Measurements from ENCODE around the gene TAPT1.

DNA sequence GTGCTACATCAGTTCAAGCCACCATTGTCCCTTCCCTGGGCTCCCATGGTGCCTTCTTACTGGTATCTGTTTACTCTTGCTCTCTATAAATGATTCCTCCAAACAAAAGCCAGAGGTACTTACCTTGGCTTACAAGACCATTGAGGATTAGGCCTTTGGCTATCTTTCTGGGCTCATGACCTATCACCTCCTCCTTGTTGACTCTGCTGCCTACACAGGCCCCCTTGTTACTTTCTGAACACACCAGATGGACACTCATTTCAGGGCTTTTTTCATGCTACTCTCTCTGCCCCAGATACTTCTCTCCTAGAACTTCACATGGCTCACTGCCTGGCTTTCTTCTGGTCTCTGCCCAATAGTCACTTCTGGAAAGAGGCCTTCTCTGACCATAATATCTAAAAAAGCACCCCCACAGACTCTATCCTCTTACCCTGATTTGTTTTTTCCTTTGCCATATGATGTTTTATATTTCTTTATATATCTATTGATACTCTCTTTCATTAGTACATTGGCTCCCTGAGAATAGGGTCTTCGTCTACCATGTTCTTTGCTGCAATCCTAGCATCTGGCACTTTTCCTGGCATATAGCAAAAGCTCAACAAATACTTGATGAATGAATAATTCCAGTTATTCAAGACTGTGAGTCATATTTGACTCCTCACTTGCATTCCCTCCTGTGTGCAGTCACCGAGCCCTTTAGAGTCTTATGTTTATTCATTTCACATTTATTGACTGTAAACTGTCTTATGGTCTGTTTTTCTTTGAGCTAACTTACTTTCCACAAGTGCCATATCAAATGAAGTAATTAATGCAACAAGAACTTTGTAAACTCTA lies 27.1 kb upstream of the TAPT1 start:
- TF ChIP-seq, protein P1, sequence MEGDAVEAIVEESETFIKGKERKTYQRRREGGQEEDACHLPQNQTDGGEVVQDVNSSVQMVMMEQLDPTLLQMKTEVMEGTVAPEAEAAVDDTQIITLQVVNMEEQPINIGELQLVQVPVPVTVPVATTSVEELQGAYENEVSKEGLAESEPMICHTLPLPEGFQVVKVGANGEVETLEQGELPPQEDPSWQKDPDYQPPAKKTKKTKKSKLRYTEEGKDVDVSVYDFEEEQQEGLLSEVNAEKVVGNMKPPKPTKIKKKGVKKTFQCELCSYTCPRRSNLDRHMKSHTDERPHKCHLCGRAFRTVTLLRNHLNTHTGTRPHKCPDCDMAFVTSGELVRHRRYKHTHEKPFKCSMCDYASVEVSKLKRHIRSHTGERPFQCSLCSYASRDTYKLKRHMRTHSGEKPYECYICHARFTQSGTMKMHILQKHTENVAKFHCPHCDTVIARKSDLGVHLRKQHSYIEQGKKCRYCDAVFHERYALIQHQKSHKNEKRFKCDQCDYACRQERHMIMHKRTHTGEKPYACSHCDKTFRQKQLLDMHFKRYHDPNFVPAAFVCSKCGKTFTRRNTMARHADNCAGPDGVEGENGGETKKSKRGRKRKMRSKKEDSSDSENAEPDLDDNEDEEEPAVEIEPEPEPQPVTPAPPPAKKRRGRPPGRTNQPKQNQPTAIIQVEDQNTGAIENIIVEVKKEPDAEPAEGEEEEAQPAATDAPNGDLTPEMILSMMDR (IDR thresholded peaks at IDR 0.05) = no peak
- TF ChIP-seq SIN3A (IDR thresholded peaks at IDR 0.05; ENCODE audit: borderline replicate concordance, insufficient read depth, low read depth, low read length) = no peak
- TF ChIP-seq, protein P2, sequence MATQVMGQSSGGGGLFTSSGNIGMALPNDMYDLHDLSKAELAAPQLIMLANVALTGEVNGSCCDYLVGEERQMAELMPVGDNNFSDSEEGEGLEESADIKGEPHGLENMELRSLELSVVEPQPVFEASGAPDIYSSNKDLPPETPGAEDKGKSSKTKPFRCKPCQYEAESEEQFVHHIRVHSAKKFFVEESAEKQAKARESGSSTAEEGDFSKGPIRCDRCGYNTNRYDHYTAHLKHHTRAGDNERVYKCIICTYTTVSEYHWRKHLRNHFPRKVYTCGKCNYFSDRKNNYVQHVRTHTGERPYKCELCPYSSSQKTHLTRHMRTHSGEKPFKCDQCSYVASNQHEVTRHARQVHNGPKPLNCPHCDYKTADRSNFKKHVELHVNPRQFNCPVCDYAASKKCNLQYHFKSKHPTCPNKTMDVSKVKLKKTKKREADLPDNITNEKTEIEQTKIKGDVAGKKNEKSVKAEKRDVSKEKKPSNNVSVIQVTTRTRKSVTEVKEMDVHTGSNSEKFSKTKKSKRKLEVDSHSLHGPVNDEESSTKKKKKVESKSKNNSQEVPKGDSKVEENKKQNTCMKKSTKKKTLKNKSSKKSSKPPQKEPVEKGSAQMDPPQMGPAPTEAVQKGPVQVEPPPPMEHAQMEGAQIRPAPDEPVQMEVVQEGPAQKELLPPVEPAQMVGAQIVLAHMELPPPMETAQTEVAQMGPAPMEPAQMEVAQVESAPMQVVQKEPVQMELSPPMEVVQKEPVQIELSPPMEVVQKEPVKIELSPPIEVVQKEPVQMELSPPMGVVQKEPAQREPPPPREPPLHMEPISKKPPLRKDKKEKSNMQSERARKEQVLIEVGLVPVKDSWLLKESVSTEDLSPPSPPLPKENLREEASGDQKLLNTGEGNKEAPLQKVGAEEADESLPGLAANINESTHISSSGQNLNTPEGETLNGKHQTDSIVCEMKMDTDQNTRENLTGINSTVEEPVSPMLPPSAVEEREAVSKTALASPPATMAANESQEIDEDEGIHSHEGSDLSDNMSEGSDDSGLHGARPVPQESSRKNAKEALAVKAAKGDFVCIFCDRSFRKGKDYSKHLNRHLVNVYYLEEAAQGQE (IDR thresholded peaks at IDR 0.05; ENCODE audit: insufficient read depth in 1 of 2, low read depth in 2 of 2, low read length in 1 of 2) = no peak
- no peak for TF ChIP-seq POLR2AphosphoS5 (IDR thresholded peaks at IDR 0.05; ENCODE audit: low read depth, low read length)
